ENCODE data around the gene NRTN.

DNA sequence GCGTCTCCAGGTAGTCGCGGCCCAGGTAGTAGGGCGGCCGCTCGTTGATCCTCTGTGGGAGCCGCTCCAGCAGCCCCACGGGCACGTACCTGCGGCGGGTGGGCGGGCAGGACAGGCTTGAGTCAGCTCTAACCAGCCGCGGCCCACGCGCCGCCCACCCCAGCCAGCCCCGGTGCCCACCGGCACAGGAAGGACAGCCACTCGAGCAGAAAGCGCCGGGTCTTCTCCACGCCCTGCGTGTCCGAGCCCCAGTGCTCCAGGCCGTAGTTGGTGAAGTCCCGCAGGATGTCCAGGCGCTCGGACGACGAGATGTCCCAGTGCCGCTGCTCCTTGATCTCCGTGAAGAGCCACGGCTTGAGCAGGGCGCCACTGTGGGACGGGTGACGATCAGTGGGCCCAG is 19.4 kb upstream of the NRTN start:
- TF ChIP-seq, protein P1, sequence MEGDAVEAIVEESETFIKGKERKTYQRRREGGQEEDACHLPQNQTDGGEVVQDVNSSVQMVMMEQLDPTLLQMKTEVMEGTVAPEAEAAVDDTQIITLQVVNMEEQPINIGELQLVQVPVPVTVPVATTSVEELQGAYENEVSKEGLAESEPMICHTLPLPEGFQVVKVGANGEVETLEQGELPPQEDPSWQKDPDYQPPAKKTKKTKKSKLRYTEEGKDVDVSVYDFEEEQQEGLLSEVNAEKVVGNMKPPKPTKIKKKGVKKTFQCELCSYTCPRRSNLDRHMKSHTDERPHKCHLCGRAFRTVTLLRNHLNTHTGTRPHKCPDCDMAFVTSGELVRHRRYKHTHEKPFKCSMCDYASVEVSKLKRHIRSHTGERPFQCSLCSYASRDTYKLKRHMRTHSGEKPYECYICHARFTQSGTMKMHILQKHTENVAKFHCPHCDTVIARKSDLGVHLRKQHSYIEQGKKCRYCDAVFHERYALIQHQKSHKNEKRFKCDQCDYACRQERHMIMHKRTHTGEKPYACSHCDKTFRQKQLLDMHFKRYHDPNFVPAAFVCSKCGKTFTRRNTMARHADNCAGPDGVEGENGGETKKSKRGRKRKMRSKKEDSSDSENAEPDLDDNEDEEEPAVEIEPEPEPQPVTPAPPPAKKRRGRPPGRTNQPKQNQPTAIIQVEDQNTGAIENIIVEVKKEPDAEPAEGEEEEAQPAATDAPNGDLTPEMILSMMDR (conservative IDR thresholded peaks at IDR 0.05; ENCODE audit: low read depth, low read length) = no peak
- TF ChIP-seq CEBPB (IDR thresholded peaks at IDR 0.05; ENCODE audit: low read depth, low read length) = no peak
- no peak for TF ChIP-seq POLR2A (IDR thresholded peaks at IDR 0.05; ENCODE audit: low read depth, low read length)
- no peak for TF ChIP-seq RCOR1 (IDR thresholded peaks at IDR 0.05; ENCODE audit: insufficient replicate concordance, low read length)
- no peak for TF ChIP-seq MAFK (IDR thresholded peaks at IDR 0.05; ENCODE audit: low read depth, low read length)
- TF ChIP-seq BHLHE40 (IDR thresholded peaks at IDR 0.05; ENCODE audit: low read depth, low read length) = no peak
- TF ChIP-seq RAD21 (IDR thresholded peaks at IDR 0.05; ENCODE audit: low read length) = no peak
- TF ChIP-seq, protein P2, sequence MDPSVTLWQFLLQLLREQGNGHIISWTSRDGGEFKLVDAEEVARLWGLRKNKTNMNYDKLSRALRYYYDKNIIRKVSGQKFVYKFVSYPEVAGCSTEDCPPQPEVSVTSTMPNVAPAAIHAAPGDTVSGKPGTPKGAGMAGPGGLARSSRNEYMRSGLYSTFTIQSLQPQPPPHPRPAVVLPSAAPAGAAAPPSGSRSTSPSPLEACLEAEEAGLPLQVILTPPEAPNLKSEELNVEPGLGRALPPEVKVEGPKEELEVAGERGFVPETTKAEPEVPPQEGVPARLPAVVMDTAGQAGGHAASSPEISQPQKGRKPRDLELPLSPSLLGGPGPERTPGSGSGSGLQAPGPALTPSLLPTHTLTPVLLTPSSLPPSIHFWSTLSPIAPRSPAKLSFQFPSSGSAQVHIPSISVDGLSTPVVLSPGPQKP (IDR thresholded peaks at IDR 0.05; ENCODE audit: borderline replicate concordance, low read depth, low read length) = no peak
- TF ChIP-seq, protein P3, sequence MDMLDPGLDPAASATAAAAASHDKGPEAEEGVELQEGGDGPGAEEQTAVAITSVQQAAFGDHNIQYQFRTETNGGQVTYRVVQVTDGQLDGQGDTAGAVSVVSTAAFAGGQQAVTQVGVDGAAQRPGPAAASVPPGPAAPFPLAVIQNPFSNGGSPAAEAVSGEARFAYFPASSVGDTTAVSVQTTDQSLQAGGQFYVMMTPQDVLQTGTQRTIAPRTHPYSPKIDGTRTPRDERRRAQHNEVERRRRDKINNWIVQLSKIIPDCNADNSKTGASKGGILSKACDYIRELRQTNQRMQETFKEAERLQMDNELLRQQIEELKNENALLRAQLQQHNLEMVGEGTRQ (IDR thresholded peaks at IDR 0.05; ENCODE audit: low read depth, low read length) = no peak
- no peak for TF ChIP-seq RFX5 (IDR thresholded peaks at IDR 0.05; ENCODE audit: low read depth, low read length)
- no peak for TF ChIP-seq MXI1 (IDR thresholded peaks at IDR 0.05; ENCODE audit: borderline replicate concordance, low read depth, low read length)
- TF ChIP-seq FOS (IDR thresholded peaks at IDR 0.05; ENCODE audit: low read depth, low read length) = no peak
- TF ChIP-seq MAZ (IDR thresholded peaks at IDR 0.05; ENCODE audit: borderline replicate concordance, low read depth, low read length) = no peak

Measured in IMR-90 (cell line).